ENCODE data around the gene TBCD. TPM values are rescaled to one million over a fixed set of nuclear protein-coding genes. Genes with fewer than 3 reads are reported as not detected.

TBCD gene
- total RNA-seq, 1 donor from 2014 or later: 104 TPM

DNA sequence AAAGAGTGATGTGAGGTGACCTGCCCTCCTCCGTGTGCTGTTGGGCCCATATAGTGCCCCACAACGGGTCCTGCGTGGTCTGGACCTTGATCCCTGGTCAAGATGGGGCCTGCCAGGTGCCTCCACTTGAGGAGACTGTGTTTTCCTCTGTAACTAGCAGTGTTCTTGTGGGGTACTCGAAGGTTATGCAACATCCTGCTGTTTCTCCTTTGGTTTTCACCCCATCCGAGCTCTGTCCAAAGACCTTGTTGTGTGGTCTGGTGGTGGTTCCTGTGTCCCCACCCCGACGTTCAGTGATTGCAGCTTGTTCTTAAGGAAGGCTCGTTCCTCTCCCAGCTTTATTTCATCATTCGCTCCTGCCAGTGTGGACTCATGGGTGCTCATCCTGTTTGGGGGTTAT, 126.7 kb downstream of the TBCD start:
- no peaks in the 10 kb centered on the region for H3K27me3 Mint-ChIP-seq
- H3K4me3 Mint-ChIP-seq: no peak overlapping the region
- DNase-seq (ENCODE audit: extremely low spot score, unreplicated experiment): no peak
- H3K9me3 Mint-ChIP-seq: no peaks in the 10 kb centered on the region
- peak overlapping the region; percentile 52 for H3K27ac Mint-ChIP-seq
- peaks cover 40% of the 10 kb centered on the region for H3K4me1 Mint-ChIP-seq (ENCODE audit: unreplicated experiment)
- no peaks in the 10 kb centered on the region for H3K36me3 Mint-ChIP-seq
- TF ChIP-seq, protein P1, sequence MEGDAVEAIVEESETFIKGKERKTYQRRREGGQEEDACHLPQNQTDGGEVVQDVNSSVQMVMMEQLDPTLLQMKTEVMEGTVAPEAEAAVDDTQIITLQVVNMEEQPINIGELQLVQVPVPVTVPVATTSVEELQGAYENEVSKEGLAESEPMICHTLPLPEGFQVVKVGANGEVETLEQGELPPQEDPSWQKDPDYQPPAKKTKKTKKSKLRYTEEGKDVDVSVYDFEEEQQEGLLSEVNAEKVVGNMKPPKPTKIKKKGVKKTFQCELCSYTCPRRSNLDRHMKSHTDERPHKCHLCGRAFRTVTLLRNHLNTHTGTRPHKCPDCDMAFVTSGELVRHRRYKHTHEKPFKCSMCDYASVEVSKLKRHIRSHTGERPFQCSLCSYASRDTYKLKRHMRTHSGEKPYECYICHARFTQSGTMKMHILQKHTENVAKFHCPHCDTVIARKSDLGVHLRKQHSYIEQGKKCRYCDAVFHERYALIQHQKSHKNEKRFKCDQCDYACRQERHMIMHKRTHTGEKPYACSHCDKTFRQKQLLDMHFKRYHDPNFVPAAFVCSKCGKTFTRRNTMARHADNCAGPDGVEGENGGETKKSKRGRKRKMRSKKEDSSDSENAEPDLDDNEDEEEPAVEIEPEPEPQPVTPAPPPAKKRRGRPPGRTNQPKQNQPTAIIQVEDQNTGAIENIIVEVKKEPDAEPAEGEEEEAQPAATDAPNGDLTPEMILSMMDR (conservative IDR thresholded peaks at IDR 0.05): no peak

DNA sequence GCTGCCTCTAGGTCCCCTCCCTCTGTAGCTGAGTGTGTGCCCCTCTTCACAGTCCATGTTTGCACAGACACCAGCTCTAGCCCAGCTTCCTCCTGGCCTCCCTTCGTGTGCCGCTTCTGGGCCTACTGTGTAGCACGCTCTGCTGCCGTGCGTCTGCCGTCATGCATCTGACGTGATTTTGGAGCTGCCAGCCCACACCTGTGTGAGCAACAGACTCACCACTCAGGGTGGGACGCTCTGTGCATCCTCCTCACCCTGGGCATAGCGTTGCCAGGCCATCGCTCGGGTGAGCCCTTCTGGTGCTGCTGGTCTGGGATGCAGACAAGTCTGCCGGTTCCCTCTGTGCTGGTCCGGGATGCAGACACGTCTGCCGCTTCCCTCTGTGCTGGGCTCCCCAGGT, 127.4 kb downstream of the TBCD start:
- Mint-ChIP-seq H3K9me3 (no peaks in the 10 kb centered on the region), H3K4me3 (no peak overlapping the region), H3K27ac (peak overlapping the region; percentile 52), H3K27me3 (no peaks in the 10 kb centered on the region), H3K36me3 (no peaks in the 10 kb centered on the region), H3K4me1 (ENCODE audit: unreplicated experiment) (peaks cover 45% of the 10 kb centered on the region)
- TF ChIP-seq, protein P1 (conservative IDR thresholded peaks at IDR 0.05): no peak
- DNase-seq (ENCODE audit: extremely low spot score, unreplicated experiment): no peak

DNA sequence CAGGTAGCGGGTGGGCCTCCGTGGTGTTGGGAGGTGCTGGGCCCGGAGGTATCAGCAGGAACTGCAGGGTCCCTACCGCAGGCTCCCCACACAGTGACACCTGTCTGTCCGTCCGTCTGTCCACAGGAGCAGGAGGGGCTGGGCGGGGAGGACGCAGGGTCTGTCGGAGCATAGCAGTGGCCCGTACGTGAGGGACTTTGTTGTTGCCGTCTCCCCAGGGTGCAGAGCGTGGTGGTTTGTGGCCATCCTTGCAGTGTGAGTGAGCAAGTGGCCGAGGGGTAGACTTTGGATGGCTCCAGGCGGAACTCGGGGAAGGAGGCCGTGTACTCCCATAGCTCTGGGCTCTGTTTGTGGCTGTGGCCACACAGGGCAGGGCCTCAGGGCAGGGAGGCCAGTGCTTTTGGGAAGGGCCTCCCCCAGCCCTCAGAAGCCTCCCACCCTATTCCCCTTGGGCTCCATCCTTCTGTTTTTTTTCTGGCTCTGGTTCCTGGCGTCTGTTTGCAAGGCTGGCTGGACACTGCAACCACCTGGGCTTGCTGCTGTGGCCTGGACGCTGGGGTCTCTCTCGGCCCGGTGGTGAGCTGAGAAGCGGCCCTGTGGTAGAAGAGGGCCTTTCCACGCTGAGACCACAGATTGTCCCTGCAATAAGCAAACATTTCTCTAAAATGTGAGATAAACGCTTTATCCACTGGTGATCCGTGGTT, 128.9 kb downstream of the TBCD start:
- Mint-ChIP-seq H3K4me3 (no peak overlapping the region), H3K27me3 (no peaks in the 10 kb centered on the region), H3K27ac (peak overlapping the region; percentile 45), H3K4me1 (ENCODE audit: unreplicated experiment) (peaks cover 44% of the 10 kb centered on the region), H3K9me3 (no peaks in the 10 kb centered on the region), H3K36me3 (no peaks in the 10 kb centered on the region)
- DNase-seq (ENCODE audit: extremely low spot score, unreplicated experiment): no peak
- TF ChIP-seq, protein P1 (conservative IDR thresholded peaks at IDR 0.05): no peak

DNA sequence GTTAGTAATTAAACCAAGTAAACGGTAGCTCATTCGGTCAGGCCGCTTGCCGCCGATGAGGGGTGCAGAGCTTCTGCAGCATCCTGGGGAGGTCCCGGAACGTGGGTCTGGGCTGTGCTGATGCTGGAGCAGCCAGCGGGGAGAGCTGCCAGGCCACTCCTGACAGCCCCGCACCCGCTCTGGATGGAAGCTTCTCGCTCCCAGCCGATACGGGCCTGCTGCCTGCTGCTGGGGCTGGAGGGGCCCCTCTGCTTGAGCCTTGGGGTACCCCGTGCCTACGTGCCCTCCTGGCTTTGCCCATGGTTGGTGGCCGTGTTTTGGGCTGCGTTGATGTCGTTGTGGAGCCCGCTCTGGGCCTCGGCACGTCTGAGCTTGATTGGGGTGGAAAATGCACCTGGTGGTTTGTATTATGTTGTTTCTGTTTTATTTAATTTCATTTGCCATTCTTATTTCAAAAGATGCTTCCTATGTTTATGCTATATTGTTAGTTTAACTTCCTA, 129.5 kb downstream of the TBCD start:
- DNase-seq (ENCODE audit: extremely low spot score, unreplicated experiment): no peak
- no peaks in the 10 kb centered on the region for H3K27me3 Mint-ChIP-seq
- H3K27ac Mint-ChIP-seq: no peak overlapping the region

DNA sequence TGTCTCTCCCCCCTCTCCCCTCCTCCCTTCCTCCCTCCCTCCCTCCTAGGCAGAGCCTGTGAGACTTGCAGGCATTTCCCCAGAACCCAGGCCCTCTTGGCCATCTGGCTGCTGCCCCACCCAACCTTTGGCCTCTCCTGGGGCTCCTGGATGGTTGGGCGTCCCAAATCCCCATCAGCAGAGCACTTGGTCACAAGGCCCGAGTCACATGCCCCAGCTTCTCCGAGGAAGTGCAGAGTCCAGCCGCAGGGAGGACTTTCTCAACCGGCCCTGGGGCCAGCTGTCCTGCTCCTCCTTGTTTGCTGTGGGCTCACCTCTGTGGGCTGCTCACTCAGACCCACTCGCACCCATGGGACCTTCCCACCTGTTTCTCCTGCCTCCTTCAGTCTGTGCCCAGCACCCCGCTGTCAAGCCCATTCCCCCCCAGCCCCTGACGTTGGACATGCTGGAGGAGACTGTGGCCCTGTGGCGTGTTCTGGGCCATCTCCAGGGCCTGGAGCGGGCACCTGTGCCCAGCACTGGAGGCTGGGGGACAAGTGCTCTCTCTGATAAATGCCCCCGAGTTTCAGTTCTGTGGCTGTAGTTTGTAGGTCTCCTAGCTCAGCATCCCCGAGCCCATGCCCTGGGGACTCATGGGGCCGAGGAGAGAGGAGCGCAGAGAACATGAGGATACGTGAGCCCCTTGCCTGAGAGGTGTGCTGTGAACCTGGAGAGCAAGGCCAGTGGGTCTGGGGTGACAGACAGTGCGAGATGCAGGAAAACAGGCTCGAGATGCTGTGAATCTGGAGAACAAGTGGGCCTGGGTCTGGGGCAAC, 130.2 kb downstream of the TBCD start:
- H3K4me1 Mint-ChIP-seq (ENCODE audit: unreplicated experiment): peaks cover 39% of the 10 kb centered on the region

More for the DNA sequence above, 129.5 kb downstream of the TBCD start:
- no peaks in the 10 kb centered on the region for H3K9me3 Mint-ChIP-seq
- peak overlapping the region; percentile 28 for H3K4me3 Mint-ChIP-seq
- TF ChIP-seq, protein P1 (conservative IDR thresholded peaks at IDR 0.05): no peak
- H3K36me3 Mint-ChIP-seq: no peaks in the 10 kb centered on the region
- peaks cover 46% of the 10 kb centered on the region for H3K4me1 Mint-ChIP-seq (ENCODE audit: unreplicated experiment)

More for the DNA sequence above, 130.2 kb downstream of the TBCD start:
- H3K9me3 Mint-ChIP-seq: no peaks in the 10 kb centered on the region
- peak overlapping the region; percentile 28 for H3K4me3 Mint-ChIP-seq
- H3K27me3 Mint-ChIP-seq: no peaks in the 10 kb centered on the region
- H3K36me3 Mint-ChIP-seq: peaks cover under 1% of the 10 kb centered on the region
- H3K27ac Mint-ChIP-seq: peak overlapping the region; percentile 39
- DNase-seq (ENCODE audit: extremely low spot score, unreplicated experiment): no peak
- TF ChIP-seq, protein P1 (conservative IDR thresholded peaks at IDR 0.05): no peak

All from type B pancreatic cell (in vitro differentiated cells).